ENCODE measurements around the gene RBPMS2.

Gene RBPMS2

DNA sequence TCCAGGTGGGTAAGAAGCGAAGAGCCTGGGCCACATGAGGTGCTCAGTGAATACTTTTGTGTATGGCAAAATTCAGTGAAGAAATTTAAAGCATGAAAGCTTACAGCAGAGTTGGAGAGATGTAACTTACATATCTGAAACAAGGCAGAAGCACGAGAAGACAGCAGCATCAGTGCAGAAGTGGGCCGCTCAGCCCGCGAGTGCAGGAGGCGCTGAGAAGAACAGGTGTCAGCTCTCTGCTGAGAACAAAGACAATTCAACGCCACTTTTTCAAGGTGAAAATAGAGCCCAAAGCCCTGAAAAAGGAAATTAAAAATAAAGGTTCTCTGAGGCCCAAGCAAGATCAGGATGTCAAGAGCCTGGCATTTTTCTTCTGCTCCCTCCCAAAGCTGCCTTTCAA is 58.3 kb downstream of the RBPMS2 start:
- no peak for DNase-seq

DNA sequence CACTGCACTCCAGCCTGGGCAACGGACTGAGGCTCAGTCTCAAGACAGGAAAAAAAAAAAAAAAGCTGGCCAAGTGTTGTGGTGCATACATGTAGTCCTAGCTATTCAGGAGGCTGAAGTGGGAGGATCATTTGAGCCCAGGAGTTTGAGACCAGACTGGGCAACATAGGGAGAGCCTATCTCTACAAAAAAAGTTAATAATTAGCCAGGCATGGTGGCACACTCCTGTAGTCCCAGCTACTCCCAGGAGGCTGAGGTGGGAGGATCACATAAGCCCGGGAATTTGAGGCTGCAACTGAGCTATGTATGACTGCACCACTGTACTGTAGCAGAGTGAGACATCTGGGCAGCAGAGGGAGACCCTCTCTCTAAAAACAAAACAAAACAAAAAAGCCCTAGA is 58.9 kb downstream of the RBPMS2 start:
- no peak for DNase-seq

DNA sequence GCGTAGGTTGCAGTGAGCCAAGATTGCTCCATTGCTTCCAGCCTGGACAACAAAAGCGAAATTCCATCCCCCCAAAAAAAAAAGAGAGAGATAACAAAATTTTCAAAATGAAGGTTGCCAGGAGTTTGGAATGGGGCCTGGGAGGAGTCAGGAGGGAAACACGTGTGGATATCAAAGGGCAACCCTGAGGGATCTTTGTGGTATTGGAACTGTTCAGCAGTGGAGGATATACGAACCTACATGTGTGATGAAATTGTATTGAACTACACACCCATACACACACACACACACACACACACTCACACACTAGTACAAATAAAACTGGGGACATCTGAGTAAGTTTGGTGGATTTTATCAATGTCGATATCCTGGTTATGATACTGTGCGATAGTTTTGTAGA is 61.8 kb downstream of the RBPMS2 start:
- DNase-seq, result no peak

DNA sequence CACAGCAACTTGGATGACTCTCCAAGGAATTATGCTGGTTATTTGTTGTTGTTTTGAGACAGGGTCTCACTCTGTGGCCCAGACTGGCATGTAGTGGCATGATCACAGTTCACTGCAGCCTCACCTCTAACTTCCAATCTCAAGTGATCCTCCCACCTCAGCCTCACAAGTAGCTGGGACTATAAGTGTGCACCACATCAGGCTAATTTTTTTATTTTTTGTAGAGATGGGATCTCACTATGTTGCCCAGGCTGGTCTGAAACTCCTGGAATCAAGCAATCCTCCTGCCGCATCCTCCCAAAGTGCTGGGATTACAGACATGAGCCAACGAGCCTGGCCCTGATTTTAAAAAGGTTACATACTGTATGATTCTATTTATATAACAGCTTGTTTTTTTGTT is 63.0 kb downstream of the RBPMS2 start:
- DNase-seq, result no peak

DNA sequence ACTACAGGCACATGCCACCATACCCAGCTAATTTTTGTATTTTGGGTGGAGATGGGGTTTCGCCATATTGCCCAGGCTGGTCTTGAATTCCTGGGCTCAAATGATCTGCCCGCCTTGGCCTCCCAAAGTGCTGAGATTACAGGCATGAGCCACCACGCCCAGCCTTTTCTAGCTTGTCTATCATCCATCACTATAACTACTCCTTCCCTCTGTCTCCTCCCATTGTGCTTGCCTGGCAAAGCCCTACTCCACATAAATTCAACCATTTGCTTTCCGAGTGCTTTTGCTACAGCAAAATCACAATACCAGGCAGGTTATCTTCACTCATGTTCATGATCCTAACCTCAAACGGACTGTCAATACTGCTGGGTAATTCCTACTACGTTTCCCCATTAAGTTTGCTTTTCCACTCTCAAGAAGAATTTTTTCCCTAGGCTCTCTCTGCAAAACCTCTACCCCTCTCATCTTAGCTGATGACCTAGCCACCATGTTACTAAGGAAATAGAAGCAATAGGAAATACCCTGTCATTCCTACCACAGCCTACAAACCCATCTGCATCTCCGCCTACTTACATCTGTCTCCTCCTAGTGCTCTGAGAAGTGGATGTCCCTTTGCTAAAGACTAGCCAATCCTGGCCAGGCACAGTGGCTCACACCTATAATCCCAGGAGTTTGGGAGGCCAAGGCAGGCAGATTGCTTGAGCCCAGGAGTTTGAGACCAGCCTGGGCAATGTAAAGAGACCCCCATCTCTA is 64.5 kb downstream of the RBPMS2 start:
- no peak for DNase-seq

DNA sequence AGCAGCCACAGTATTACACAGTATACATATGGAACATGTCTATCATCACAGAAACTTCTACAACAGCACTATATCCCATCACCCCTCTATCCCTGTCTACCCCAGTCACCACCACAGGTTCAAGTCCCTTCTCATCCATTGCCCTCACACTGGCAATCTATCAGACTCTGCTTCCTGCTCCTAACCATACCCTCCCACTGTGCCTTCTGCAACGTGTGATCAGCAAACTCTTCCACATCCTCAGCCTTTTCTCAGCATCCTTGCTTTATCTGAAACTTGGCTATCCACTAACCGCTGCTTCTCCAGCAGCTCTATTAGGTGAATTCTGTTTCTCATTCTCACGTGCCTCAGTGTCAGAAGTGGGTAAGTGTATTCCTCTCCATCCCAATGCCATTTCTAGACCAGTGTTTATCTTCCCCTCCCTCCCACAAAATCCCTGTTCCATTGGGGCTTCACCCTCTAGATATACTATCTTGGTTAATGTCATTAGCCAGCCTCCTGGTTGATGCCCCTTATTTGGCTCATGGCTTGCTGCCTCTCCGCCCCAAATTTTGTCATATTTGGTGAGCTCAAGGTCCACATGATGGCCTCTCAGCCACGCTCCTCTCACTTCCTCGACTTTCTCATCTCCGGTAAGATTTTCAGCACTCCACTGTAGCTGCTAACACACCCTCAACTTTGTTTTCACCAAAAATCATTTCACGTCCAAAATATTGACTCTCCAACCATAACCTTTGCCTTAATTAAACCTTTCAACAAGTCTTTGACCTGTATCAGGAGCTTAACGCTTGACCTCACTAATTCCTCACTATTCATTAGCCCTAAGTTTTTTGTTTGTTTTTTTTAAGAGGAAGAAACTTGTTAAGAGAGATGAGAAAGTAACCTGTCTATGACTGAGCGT is 69.1 kb downstream of the RBPMS2 start:
- no peak for DNase-seq

DNA sequence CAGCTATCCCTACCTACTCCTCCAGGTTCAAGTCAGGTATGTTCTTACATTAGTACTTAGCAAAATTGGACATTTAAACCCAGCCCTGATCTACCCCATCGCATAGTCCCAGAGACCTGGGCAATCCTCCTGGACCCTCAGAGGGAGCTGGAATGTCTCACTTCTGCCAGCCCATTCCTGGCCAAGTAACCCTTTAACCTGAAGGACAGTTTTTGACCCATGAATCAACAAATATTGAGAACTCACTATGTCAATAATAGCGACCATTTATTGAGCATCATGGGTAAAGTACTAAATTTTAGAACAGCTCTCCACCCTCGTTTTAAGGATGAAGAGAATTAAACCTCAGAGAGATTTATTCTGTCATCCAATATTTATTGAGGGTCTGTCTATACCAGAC is 70.4 kb downstream of the RBPMS2 start:
- no peak for DNase-seq

DNA sequence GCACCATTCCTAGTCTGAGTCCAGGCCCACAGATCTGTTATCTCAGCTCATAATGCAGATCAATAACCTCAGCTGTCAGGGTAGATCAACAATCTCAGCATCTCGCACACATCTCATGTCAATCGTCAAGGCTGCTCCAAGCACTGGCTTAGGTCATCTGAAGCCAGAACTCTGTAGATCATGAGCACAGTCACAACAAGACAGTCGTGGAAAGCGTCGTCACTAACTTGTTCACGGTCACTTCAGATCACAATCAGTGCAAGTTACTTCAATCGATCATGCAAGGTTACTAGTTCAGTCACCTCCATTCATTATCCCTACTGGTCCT is 71.8 kb downstream of the RBPMS2 start:
- no peak for DNase-seq

DNA sequence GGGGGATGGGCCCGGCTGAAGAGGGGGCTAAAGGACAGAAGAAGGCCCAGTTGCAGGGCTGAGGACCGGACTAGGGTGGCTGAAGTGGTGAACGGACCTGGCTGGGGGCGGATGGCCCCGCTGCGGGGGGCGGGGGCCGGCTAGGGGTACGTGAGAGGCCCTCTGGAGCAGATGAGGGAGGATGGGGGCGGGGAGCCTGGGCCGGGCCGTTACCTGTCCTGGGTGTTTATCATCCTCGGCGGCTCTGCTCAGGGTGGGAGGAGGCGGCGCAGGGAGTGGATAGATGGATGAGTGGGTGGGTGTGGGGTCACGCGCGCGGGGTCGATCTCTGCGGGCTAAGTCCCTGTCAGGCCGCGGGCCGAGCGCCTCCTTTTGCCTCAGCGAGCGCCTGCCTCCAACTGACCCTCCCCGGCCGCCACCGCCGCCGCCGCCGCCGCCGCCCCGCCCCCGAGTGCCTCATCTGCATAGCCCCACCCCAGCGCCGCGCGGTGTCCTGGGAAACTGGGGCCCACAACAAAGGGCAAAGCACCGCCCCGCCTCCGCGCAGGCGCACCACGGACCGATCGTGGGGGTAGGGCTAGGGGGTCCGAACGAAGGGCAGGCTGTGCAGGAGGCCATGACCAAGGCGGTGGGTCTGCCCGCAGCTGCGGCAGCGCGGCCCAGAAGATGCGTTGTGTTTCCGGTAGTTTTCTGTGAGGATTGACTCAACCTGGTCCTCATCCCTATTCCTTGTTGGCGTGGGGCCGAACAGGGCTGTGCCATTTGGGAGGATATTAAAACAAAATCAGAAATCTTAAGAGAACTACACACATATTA is 72.4 kb downstream of the RBPMS2 start:
- DNase-seq, result peak; percentile 98

DNA sequence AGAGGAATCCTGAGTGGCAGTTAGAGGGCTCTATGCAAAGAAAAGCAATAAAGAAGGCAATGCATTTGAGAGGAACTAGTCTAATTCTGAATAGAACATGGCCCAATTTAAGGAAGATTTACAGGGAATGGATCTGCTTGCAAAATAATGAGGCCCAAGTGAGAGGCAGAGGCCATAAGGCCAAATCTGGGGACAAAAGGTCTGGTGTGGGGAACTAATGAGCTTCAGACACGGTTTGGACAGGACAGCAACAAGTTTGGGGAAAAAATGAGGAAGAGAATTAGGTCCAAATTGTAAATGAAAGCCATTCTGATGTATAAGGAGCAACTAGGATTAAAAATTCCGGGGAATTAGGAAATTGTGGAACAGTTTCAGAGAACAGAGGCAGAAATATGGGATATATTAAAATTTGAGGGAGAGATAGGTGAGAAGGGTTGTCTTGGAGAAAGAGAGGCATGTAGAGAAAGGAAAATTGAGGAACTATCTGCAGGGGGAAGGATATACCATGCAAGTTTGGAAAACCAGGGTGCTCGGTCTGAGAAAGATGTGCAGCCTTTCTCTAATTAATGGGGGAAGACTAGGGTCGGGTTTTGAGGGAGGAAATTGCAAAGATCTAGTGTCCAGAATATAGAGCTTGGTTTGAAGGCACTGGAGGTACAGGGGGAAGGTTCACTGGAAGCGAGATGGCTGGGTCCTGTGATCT is 73.8 kb downstream of the RBPMS2 start:
- no peak for DNase-seq

DNA sequence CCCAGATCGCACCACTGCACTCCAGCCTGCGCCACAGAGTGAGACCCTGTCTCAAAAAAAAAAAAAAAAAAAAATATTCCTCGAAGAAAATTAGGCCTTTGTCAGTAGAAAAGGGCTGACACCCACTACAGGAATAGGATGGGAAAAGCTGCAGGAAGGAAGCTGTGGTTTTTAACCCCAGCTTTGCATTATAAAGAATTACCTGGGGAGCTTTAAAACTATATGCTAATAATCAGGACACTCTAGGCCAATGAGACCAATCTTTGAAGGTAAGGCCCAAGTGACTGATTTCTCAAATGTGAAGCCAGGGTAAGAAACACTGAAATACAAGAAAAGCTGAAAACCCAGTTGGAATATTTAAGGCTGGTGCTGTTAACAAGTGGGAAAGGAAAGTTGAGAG is 74.3 kb downstream of the RBPMS2 start:
- no peak for DNase-seq

DNA sequence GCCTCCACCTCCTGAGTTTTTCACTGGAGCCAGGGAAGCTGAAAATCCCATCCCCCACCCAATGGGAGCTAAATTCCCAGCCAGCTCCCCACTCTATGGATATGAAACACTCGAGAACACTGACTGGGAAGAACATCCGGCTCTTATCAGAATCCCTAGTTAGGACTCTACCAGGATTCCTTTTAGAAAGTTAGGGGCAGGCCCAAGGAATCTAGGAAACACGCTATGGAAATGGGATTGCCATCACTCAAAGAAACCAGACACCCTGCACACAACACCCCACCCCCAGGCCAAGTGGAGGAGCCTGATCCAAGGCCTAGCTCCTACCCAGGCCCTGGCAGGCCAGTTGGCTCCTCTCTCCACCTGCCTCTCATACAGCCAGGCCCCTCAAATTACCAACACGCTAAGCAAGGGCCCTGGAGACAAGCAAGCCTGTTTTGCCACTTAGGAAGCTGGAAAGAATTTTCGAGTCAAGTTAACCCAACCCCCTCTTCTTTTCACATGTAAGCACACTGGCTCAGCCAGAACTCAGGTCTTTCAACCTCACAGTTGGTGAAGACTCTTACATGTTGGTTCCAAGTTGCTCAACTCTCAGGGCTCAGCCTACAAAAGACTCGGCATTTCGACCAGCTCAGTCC is 75.5 kb downstream of the RBPMS2 start:
- DNase-seq, result no peak

DNA sequence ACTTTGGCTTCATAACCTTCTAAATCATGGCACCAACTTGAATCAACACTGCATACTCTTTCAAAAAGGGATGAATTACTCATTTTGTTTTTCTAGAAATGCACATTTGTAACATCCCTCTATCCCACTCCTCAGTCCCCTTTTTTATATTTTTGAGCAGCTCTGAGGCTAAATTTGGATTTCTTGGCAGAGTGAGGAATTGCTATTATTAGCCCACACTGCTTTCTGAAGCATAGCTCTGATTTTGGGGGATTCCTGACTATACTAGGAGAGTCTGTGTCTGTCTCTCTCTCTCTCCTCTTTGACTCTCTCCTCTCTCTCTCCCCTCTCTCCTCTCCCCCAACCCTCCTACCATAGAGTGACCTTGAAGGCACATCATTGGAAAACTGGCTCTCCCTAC is 76.6 kb downstream of the RBPMS2 start:
- DNase-seq, result no peak

DNA sequence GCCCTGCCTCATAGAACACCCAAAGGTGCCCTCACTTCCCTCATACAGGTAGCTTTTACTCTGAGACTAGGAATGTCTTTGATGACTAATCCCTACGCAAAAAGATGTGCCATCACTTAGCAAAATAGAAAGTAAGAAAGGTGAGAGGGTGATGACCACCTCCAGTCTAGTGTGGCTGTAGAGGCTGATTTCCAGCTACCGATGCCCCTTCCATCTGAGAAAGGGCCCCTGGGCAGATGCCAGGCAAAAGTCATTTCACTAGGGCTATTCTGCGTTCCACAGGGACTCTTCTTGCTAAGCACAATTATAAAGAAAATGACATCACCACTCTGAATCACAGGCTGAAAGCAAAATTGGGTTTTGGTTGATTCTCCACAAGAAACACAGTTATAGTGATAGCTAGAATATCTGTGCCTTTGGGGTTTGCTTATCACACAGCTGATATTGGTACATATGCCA is 77.4 kb downstream of the RBPMS2 start:
- DNase-seq, result peak; percentile 65

DNA sequence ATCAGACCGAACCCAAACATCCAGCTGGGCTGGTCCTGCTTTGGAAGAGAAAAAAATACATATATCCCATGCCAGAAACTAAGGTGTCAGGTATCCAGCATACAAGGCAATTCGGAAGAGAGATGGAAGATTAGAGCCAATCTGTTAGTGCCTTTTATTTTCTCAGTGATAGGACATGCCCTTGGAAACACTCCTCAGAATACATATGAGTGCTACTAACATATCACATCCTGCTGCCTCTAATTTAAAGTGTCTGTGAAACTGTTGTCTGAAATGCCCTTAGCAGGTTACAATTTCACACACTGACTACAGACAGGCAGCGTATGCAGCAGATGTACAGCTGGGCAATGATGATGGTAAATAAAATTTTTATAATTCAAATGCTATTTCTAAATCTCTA is 78.9 kb downstream of the RBPMS2 start:
- DNase-seq, result no peak

DNA sequence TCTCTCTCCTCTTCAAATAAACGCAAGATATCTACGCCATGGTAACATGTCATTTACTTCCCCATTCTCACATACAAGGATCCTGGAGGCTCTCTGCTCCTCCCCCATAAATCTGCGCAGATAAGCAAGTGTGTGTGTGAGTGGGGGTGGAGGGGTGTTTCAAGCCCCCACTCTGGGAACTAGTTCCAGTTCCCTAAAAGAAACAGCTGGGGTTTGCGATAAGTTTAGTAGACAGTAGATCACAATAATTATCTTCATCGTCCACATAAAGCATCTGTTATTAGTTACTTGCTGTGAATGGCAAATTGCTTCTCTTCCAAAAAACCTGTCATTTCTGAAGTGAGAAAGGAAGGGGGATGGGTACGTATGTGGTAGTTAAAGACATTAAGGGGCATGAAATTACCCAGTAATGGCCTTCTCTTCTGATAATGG is 79.8 kb downstream of the RBPMS2 start:
- no peak for DNase-seq

DNA sequence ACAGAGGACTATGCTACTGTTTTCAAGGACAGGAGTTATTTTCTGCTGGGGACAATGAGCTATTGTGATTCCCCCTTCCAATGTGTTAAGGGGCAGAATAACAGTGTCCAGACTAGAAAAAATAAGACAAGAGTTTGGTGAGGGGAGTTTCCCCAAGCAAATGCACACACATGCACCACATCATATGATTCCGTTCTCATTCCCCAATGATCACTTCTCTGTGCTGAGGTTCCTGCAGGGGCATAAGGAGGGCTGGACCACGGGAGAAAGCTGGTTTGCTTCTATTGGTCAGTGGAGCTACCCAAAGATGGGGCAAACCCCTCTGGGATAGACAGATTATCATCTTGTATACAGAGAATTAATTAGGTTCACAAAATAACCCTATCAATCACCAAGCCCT is 80.6 kb downstream of the RBPMS2 start:
- no peak for DNase-seq

DNA sequence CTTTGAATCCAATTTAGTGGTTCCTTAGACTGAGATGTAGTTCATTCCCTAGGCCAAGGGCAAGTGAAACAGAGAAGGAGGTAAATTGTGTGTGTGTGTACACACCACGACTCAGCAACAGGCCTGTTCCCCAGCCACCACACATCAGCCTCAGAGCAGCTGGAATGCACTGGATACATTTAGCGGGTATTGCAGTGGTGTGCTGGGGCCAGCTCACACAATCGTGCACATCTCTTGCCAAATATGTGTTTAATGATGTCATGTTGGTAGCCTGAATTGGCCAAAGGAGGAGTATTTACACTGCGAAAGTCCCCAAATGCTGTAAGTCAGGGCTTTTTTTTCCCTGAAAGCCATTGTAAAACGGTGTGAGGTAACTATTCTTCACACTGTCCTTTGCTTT is 82.3 kb downstream of the RBPMS2 start:
- DNase-seq, result no peak

DNA sequence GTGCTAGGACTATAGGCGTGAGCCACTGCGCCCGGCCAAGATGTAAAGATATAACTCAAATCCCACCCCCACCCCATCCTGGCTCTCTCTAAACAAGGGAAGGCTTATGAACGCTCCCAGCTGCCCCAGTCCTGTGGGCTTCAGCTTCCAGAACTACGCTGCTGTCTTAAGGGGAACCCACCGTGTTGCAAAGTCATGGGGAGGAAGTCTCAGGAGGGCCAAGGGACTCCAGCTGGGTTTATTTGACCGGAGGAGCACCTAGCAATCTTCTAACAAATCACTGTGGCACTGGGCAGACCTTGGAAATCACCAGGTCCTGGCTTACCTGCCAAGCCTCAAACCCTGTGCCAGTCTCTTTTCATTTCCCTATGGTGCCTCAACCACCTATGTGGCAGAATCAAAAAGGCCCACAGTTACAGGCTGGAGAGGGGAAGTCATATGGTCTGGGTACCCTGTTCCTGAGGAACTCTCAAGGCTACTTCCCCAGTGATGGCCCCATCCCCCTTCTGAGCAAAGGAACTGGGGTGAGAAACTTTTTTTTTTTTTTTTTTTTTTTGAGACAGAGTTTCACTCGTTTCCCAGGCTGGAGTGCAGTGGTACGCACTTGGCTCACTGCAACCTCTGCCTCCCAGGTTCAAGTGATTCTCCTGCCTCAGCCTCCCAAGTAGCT is 83.4 kb downstream of the RBPMS2 start:
- no peak for DNase-seq

DNA sequence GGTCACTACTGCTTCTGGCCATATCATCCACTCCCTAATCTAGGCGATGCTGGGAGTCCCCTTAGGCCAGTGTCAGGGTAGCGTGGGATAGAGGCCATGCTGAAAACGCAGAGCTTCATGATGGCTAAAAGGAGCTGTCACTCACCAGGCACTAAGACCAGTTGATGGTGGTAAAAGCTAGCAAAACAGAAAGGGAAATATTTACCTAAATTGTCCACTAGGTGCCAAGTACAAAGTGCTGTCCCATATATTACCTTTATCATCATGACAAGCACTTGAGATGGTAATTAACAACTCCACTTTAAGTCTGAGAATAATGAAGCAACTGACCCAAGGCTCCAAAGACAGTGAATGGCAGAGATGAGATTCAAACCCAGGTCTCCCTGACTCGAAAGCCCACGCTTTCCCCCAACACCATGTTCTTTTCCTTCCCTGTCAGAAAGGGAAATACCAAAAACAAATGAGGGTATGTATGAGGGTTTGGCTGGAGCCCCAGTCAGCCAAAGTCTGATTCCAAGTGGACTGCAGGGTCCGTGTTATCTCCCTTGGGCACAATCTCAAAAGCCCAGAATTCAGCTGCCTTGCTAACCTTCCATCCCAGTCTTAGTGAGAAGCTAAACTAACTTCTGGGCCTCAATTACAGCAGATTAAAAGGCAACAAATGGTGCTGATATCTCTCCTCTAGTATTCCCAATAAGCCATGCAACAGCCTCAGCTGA is 84.7 kb downstream of the RBPMS2 start:
- no peak for DNase-seq

DNA sequence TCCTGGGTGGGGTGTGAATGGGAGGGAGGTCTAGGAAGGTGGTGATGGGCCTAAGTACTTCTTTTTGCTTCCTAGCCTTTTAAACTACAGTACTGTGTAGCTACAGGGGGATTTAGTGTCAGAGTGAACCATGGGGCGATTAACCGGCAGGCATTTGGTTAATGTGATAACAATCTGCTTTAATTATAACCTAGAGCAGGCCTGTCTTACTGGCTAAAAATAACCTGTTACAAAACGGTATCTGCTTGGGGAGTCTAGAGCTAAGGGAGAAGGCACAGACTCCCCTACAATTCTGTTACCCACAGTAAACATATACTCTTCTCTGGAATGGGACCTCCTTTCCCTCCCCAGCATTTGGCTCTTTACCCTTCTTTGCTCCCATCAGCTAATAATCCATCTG is 85.4 kb downstream of the RBPMS2 start:
- DNase-seq, result no peak
